CD4-positive, alpha-beta T cell treated with Interleukin-21 for 1 hour (primary cell): Measurements from ENCODE around the gene WDR20.
A peak's percentile ranks its signal among the peaks of the same experiment; 100 is the strongest.
"Not testable (repeated sequence)": the region's sequence is repeated elsewhere in the genome, so short reads cannot be mapped to it uniquely, and the experiment has no call there.

Source experiments
- DNase-seq: peaks from one replicate; pipeline ENCODE4 v3.0.0-alpha.2; 2020

WDR20 gene, protein sequence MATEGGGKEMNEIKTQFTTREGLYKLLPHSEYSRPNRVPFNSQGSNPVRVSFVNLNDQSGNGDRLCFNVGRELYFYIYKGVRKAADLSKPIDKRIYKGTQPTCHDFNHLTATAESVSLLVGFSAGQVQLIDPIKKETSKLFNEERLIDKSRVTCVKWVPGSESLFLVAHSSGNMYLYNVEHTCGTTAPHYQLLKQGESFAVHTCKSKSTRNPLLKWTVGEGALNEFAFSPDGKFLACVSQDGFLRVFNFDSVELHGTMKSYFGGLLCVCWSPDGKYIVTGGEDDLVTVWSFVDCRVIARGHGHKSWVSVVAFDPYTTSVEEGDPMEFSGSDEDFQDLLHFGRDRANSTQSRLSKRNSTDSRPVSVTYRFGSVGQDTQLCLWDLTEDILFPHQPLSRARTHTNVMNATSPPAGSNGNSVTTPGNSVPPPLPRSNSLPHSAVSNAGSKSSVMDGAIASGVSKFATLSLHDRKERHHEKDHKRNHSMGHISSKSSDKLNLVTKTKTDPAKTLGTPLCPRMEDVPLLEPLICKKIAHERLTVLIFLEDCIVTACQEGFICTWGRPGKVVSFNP

DNA sequence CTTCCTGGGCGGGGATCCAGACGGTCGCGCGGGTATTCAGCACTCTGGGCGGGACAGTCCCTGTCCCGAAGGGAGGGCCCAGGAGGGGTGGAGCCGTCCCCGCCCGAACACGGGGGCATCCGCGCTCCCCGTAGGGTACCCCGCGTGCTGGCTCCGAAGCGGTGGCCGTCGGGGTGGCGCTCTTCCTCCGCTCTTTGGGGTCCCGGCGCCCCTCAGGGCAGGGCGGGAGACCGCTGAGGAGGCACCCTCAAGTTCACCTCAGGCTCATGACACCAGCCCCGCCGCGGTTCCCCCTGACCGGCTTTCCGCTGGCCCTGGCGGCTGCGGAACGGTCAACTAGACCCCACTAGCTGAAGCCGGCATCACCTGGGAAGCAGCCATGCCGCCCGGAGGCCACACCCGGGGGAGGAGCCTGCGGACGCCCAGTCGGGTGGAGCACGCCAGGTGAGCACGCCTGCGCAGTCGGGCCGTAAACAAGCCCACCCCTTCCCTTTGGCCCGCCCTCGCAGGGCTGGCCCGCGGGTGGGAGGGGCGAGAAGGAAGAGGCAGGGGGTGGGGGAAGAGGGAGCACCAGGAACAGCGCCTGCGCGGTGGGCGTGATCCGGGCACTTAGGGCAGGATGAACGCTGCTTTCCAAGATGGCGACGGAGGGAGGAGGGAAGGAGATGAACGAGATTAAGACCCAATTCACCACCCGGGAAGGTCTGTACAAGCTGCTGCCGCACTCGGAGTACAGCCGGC is at the start of gene WDR20:
Gene WDR20, plus strand, starts transcription at position 612 of the 741 bp plus-strand sequence. Its CDS starts 27 bp downstream, at position 639.
- DNase-seq, result peak; percentile 99

DNA sequence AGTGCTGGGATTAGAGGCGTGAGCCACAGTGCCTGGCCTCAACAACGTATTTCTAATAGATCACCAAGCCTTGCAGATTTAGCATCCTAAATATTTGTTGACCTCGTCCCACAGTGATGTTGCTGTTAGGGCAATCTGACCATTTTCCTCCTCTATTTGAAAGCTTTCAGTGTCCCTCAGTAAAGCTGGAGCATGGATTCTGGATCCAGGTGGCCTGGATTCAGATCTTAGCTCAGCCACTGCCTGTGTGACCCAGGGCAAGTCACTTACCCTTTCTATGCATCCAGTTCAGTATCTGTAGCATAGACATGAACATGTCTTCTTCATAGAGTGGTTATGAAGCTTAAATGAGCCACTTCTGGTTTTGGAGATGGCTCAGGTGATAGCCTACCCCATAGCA is 49.0 kb upstream of the WDR20 start:
- no peak for DNase-seq

DNA sequence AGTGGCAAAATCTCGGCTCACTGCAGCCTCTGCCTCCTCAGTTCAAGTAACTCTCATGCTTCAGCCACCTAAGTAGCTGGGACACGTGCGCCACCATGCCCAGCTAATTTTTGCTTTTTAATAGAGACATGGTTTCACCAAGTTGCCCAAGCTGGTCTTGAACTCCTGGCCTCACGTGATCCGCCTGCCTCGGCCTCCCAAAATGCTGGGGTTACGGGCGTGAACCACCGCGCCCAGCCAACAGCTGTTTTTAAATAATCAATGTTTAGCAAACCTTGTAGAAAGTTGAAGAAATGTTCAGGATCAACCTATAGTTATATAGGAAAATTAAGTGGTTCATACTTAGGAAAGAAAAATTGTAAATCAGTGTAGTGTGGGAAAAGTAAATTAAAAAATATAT is 46.9 kb upstream of the WDR20 start:
- no peak for DNase-seq

DNA sequence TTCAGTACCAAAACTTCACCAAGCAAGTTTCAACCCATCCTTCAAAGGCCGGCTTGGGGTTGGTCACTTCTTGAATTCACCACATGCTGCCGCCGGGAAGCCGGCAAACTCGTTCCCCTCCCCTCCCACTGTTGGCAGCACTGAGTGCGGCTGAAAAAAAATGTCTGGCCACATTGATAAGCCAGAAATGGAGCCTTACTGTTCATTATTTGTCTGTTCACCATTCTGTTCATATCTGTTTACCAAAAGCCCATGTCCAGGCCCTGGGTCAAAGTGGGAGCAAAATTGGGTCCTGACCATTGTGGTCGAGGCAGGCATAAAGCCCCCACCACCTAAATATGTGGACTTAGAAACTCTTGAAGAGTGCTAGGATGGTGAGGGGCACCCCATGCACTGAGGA is 45.6 kb upstream of the WDR20 start:
- DNase-seq, result no peak

- DNase-seq, result no peak
These were observed 44.3 kb upstream of the WDR20 start for GRCh38 chr14:102095231-102095870.

- peak; percentile 1 for DNase-seq
These were observed 43.7 kb upstream of the WDR20 start for GRCh38 chr14:102095871-102096568.

- DNase-seq, result peak; percentile 72
These were observed 43.0 kb upstream of the WDR20 start for GRCh38 chr14:102096569-102097188.

DNA sequence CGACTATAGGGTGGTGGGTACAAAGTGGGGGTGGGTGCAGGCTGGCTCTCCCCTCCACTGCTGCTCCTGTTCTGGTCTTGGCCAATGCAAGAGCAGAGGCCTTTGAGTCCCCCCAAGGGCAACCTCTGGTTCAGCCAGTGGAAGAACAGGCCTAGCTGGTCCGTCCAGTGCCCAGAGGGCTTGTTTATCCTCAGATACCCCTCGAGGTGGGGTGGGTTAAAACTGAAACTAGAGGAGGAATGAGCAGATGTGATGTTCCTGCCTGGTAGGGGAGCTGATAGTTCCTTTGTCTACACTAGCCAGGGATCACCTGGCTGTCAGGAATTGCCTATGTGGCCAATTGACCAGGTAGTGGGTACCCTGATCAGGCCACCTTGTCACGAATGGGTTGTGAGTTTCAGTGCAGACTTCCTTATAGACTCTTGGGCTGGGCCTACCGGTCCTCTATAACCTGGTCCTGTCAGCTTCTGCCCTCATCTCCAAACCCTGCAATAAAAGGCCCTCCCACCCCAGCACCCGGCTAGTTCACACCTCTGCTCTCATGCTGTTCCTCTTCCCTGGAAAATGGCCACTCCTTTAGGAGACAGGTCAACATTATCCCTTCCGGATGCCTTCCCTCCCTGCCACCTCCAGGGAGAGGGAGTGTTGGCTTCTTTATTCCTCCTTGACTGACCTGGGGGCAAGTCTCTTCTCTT is 42.1 kb upstream of the WDR20 start:
- DNase-seq, result no peak

- no peak for DNase-seq
These were observed 36.5 kb upstream of the WDR20 start for GRCh38 chr14:102103062-102103695.

GRCh38 chr14:102105369-102105768 is 34.3 kb upstream of the WDR20 start:
- no peak for DNase-seq

GRCh38 chr14:102109332-102109731 is 30.4 kb upstream of the WDR20 start:
- not testable (repeated sequence) for DNase-seq

- DNase-seq, result no peak
These were observed 28.6 kb upstream of the WDR20 start for GRCh38 chr14:102111101-102111500.

DNA sequence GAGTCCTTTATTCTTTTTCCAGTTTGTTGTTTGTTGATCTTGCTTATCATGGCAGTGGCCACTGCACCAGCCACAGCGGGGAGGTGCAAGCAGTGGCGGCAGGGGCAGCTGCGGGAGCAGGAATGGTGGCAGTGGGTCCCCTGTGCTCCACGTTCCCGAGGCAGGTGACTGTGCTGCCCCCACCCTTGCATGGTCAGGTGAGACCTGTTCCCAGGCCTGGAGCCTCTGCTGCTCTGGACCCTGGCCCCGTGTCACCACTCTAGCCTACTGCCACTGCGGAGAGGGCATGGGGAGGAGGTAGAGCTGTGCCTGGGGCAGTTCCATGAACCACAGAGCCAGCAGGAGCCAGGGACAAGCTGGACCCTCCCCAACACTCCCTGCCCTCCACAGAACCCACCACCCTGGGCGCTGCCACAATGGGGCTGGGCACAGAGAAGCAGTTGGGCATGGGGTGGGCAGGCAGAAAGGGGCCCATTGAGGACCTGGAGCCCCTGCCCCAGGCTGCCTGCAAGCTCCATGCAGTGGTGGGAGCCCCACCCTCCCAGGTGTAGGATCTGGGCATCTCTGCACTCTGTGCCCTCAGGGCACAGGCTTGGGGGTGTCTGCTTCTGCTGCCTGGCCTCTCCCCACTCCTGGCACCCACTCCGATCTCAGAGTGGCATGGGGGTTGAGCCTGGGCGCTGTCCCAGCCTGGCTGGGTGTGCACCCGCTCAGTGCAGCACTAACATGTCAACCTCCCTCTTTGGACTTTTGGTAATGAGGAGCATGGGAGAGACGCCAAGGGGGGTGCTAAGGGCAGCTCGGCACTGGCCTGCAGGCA is 23.1 kb upstream of the WDR20 start:
- DNase-seq, result no peak

DNA sequence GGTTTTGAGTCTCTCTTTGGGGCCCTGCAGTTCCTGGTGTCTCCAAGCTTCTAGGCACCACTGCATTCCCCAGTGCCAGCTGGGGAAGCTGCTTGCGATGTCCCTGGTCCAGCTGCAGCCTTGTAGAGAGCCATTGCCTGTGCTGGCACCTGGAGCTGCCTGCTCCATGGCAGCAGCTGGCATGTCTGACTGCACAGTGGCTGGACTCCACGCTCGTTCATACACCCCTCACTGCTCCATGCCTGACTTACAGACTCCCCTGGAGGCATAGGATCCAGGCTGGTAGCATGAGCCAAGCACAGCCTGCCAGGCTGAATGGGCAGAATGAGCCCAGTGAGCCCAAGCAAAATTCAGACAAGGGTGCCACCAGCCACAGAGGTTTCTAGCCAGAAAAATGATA is 21.8 kb upstream of the WDR20 start:
- DNase-seq, result no peak

GRCh38 chr14:102120888-102121287 is 18.8 kb upstream of the WDR20 start:
- no peak for DNase-seq

DNA sequence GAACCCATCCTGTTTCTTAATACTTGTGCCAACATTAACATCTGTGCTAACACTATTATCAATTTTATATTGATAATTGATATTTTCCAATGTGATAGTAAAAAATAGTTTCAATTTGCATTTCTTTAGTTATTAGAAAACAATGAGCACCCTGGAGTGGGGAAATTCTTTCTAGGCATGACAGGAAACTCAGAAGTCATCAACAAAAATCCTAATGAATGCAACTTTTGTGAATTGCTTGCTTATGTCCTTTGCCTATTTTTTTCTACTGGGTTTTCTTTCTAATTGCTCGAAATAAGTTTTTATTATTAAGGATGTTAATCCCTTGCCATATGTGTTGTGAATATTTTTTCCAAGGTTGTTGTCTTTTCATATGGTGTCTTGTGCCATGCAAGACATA is 18.1 kb upstream of the WDR20 start:
- no peak for DNase-seq

- no peak for DNase-seq
These were observed 15.3 kb upstream of the WDR20 start for GRCh38 chr14:102124419-102124818.

- no peak for DNase-seq
These were observed 14.2 kb upstream of the WDR20 start for GRCh38 chr14:102125546-102125945.

- DNase-seq, result no peak
These were observed 12.8 kb upstream of the WDR20 start for GRCh38 chr14:102126807-102127455.

DNA sequence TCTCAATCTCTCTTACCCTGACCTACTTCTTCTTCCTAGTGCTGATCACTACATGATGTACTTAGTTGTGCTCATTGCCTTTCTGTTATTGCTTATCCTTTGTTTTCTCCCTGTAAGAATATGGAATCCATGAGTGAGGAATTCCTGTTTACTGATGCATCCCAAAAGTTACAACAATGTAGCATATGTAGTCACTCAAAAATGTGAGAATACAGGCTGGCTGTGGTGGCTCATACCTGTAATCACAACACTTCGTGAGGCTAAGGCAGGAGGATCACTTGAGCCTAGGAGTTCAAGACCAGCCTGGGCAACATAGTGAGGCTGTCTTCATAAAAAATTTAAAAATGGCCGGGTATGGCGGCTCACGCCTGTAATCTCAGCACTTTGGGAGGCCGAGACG is 8.0 kb upstream of the WDR20 start:
- DNase-seq, result no peak
